DMS153 (cell line): ENCODE measurements around the gene SMARCA2.
A peak's percentile ranks its signal among the peaks of the same experiment; 100 is the strongest.

Experiments used
- DNase-seq: peaks from one replicate; lab custom pipeline; 2025; lab: John Stamatoyannopoulos, UW

SMARCA2 gene

GRCh38 chr9:2214707-2215106, 199.6 kb downstream of the SMARCA2 start:
- no peak for DNase-seq

GRCh38 chr9:2215921-2216441, 200.8 kb downstream of the SMARCA2 start:
- no peak for DNase-seq

- no peak for DNase-seq
Measured at GRCh38 chr9:2216591-2216990, 201.4 kb downstream of the SMARCA2 start.

- DNase-seq, result no peak
Measured at GRCh38 chr9:2217540-2217939, 202.4 kb downstream of the SMARCA2 start.

- DNase-seq, result no peak
Measured at GRCh38 chr9:2220036-2220435, 204.9 kb downstream of the SMARCA2 start.

GRCh38 chr9:2227144-2227867, 212.2 kb downstream of the SMARCA2 start:
- DNase-seq, result no peak

GRCh38 chr9:2228132-2228531, 213.0 kb downstream of the SMARCA2 start:
- DNase-seq, result no peak

- DNase-seq, result no peak
Measured at GRCh38 chr9:2228641-2229040, 213.5 kb downstream of the SMARCA2 start.

- DNase-seq, result no peak
Measured at GRCh38 chr9:2229109-2229721, 214.1 kb downstream of the SMARCA2 start.

GRCh38 chr9:2230362-2230761, 215.2 kb downstream of the SMARCA2 start:
- DNase-seq, result no peak

GRCh38 chr9:2231101-2231500, 216.0 kb downstream of the SMARCA2 start:
- DNase-seq, result no peak

- DNase-seq, result no peak
Measured at GRCh38 chr9:2231829-2232228, 216.7 kb downstream of the SMARCA2 start.

GRCh38 chr9:2233274-2233673, 218.1 kb downstream of the SMARCA2 start:
- DNase-seq, result no peak

- no peak for DNase-seq
Measured at GRCh38 chr9:2234371-2234893, 219.3 kb downstream of the SMARCA2 start.

- no peak for DNase-seq
Measured at GRCh38 chr9:2235623-2236022, 220.5 kb downstream of the SMARCA2 start.

GRCh38 chr9:2236850-2237249, 221.7 kb downstream of the SMARCA2 start:
- DNase-seq, result no peak

GRCh38 chr9:2241461-2241835, 226.3 kb downstream of the SMARCA2 start:
- peak; percentile 83 for DNase-seq

- peak; percentile 83 for DNase-seq
Measured at GRCh38 chr9:2241836-2242741, 226.9 kb downstream of the SMARCA2 start.

- DNase-seq, result peak; percentile 72
Measured at GRCh38 chr9:2242831-2243330, 227.7 kb downstream of the SMARCA2 start.
